Stomach (tissue), 9 donors: Measurements from ENCODE around the gene C5. TPM values are rescaled to one million over a fixed set of nuclear protein-coding genes. Genes with fewer than 3 reads are reported as not detected.
A peak's percentile ranks its signal among the peaks of the same experiment; 100 is the strongest.

Source experiments
- DNase-seq, 2 donors: peaks; one replicate each; pipeline versions ENCODE4 v3.0.0 to v3.0.0-alpha.2; 2013 to 2019
- H3K27ac ChIP-seq, 5 donors: fragments of 200-600 bp in 4 of 5; sonication (generic) in 4 of 5; one replicate each; pipeline ENCODE4 v1.5.1; 2013 to 2019; ENCODE audit warnings: mild to moderate bottlenecking in 1 of 5, moderate library complexity in 1 of 5
- H3K27me3 ChIP-seq, 3 donors: fragments of 200-600 bp; sonication (generic); one replicate each; pipeline ENCODE4 v1.5.1; 2017 to 2019; ENCODE audit warnings: mixed run types in 1 of 3
- H3K36me3 ChIP-seq, 4 donors: fragments of 200-600 bp; sonication (generic); 1 replicate in 3 of 4; 2 replicates in 1 of 4; pipeline ENCODE4 v1.5.1; 2016 to 2019
- H3K4me1 ChIP-seq, 4 donors: fragments of 200-600 bp; sonication (generic); one replicate each; pipeline ENCODE4 v1.5.1; 2016 to 2019
- H3K4me3 ChIP-seq, 4 donors: fragments of 200-600 bp; sonication (generic) in 3 of 4; one replicate each; pipeline ENCODE4 v1.5.1; 2016 to 2019; ENCODE audit warnings: mild to moderate bottlenecking in 1 of 4
- H3K9me3 ChIP-seq, 4 donors: fragments of 200-600 bp; sonication (generic); one replicate each; pipeline ENCODE4 v1.5.1; 2016 to 2019
- EP300 ChIP-seq: sonication (generic); formaldehyde crosslinking; IDR thresholded peaks from one replicate; pipeline ENCODE4 v1.6.1; 2017; ENCODE audit warnings: antibody characterized with exemption
- POLR2A ChIP-seq, 4 donors: fragments of 450-650 bp; IDR thresholded peaks; one replicate each; pipeline ENCODE4 v1.6.1; 2016; ENCODE audit warnings: antibody characterized with exemption in 4 of 4, control low read depth in 2 of 4, mild to moderate bottlenecking in 1 of 4, moderate library complexity in 1 of 4
- POLR2AphosphoS5 ChIP-seq, 3 donors: sonication (generic); formaldehyde crosslinking; IDR thresholded peaks; one replicate each; pipeline ENCODE4 v1.6.1; 2016; ENCODE audit warnings: antibody characterized with exemption in 3 of 3
- WGBS, 5 donors: extraction: QIAGEN DNeasy Blood & Tissue Kit in 3 of 5; methylation state at CpG; one replicate each; pipeline versions ENCODE4 v1.1.5 to v1.1.7; 2013 to 2018; 5-methylcytosine and 5-hydroxymethylcytosine counted together
- intact Hi-C: fragments of 100-400 bp; cut with DNase I; formaldehyde crosslinking; loops from one replicate; pipeline ENCODE4 v1.15.1; 2023; ENCODE audit warnings: low total_unique reads
- polyA plus RNA-seq, 3 donors: library from polyadenylated mRNA; stranded (reverse); fragments of 200-250 nt; gene quantifications; one replicate each; pipeline ENCODE4 v1.2.3, GENCODE V29; 2013
- total RNA-seq, 5 donors: library from RNA; depleted of rRNA; stranded (reverse); fragments of >200 nt; gene quantifications; one replicate each; pipeline versions ENCODE4 v1.1.0 to v1.2.3, GENCODE V29; 2014 to 2016
- TF ChIP-seq, protein P1 (sequence below), 7 experiments: fragments of 450-650 bp in 4 of 7; fragments of 200-600 bp in 3 of 7; sonication (generic) in 3 of 7; IDR thresholded peaks; one replicate each; pipeline ENCODE4 v1.5.1; 2016 to 2019; ENCODE audit warnings: antibody characterized with exemption in 7 of 7, control low read depth in 2 of 7, mild to moderate bottlenecking in 1 of 7
- donor health status: healthy with polysubstance abuse.
- donor health status: Bipolar disorder and iron deficiency.
- donor health status: healthy.

C5 gene
- total and polyA plus RNA-seq, 8 donors: 4.0 to 13.4 (median 6.2) TPM

DNA sequence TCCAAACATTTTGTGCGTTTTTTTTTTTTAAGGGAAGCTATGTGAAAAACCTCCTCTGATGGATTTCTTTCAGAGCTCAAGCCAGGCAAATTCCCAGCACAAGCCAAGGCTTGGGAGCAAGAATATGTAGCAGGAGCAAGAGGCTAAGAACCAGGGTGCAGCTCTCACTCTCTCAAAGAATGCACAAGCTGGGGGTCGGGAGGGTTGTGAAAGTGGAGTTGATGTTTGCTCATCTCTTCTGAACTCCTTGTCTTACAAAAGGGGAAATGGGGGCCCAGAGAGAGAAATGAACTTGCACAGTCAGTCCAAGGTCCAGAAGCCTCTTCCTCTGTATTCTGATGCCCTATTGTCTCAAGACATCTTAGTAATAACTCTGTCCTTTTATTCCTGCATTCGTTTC is 115.8 kb downstream of the C5 start:
- intact Hi-C loops: loop anchor here (10.0 kb wide), 1 partner anchor 179 kb away; no protein-coding TSS in a partner anchor
- peak; percentile 20 to 50 for DNase-seq
- no peaks in the 10 kb centered on the region for H3K9me3 ChIP-seq
- WGBS, 5 donors: 29 to 49% (median 44%) methylated on average over 3 of the region's 3 CpGs
- H3K27me3 ChIP-seq: no peaks in the 10 kb centered on the region
- TF ChIP-seq, protein P1, sequence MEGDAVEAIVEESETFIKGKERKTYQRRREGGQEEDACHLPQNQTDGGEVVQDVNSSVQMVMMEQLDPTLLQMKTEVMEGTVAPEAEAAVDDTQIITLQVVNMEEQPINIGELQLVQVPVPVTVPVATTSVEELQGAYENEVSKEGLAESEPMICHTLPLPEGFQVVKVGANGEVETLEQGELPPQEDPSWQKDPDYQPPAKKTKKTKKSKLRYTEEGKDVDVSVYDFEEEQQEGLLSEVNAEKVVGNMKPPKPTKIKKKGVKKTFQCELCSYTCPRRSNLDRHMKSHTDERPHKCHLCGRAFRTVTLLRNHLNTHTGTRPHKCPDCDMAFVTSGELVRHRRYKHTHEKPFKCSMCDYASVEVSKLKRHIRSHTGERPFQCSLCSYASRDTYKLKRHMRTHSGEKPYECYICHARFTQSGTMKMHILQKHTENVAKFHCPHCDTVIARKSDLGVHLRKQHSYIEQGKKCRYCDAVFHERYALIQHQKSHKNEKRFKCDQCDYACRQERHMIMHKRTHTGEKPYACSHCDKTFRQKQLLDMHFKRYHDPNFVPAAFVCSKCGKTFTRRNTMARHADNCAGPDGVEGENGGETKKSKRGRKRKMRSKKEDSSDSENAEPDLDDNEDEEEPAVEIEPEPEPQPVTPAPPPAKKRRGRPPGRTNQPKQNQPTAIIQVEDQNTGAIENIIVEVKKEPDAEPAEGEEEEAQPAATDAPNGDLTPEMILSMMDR (IDR thresholded peaks at IDR 0.05): no peak
- TF ChIP-seq POLR2A (IDR thresholded peaks at IDR 0.05): no peak
- H3K36me3 ChIP-seq: no peaks in the 10 kb centered on the region
- H3K27ac ChIP-seq: peak overlapping the region in 4 of 5 donors; percentile 79 to 93 (median 86)
- peaks cover 44 to 86% (median 58%) of the 10 kb centered on the region in 4 donors for H3K4me1 ChIP-seq
- no peak overlapping the region for H3K4me3 ChIP-seq

DNA sequence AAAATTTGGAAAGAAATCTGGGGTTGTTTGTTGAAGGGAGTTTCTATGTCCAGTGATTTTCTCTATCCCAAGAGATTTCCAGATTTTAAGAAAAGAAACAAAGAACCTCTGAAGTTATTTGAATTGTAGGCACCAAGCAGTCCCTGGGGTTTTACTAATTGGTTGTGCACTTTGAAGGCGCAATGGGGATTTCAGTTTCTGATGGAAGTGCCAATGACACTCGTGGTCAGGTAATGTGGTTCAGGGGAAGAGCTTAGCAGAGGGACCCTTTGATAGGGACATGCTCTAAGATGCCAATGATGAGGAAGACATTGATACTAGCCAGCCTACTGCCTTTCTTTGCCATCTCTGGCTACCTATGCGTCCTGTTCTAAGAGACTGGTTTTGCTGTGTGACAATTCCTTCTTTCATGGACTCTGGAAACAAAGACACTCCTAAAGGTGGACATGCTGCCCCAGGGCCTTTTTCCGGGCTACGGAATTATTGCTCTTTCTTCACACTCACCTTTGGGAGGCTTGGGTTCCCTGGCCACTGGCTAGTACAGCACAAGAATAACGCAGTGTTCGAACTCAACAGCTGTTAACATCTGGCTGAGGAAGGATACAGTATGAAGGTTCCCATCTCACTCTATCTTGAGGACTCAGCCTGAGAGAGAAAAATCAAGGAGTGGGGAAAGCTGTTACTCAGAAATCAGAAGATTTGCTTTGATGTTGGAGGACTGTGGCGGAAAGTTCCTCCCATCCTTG is 116.6 kb downstream of the C5 start:
- WGBS, 5 donors: 81 to 89% (median 84%) methylated on average over 8 of the region's 8 CpGs
- Histone ChIP-seq H3K4me1 (peaks cover 50 to 89% (median 62%) of the 10 kb centered on the region in 4 donors), H3K27me3 (no peaks in the 10 kb centered on the region), H3K36me3 (no peaks in the 10 kb centered on the region), H3K9me3 (no peaks in the 10 kb centered on the region), H3K4me3 (no peak overlapping the region), H3K27ac (peak overlapping the region in 4 of 5 donors; percentile 79 to 93 (median 86))
- intact Hi-C loops: loop anchor here (10.0 kb wide), 1 partner anchor 179 kb away; no protein-coding TSS in a partner anchor
- TF ChIP-seq EP300 (no peak), POLR2A (IDR thresholded peaks at IDR 0.05) (no peak), POLR2AphosphoS5 (IDR thresholded peaks at IDR 0.05) (no peak)
- TF ChIP-seq, protein P1 (IDR thresholded peaks at IDR 0.05): no peak
- no peak for DNase-seq

DNA sequence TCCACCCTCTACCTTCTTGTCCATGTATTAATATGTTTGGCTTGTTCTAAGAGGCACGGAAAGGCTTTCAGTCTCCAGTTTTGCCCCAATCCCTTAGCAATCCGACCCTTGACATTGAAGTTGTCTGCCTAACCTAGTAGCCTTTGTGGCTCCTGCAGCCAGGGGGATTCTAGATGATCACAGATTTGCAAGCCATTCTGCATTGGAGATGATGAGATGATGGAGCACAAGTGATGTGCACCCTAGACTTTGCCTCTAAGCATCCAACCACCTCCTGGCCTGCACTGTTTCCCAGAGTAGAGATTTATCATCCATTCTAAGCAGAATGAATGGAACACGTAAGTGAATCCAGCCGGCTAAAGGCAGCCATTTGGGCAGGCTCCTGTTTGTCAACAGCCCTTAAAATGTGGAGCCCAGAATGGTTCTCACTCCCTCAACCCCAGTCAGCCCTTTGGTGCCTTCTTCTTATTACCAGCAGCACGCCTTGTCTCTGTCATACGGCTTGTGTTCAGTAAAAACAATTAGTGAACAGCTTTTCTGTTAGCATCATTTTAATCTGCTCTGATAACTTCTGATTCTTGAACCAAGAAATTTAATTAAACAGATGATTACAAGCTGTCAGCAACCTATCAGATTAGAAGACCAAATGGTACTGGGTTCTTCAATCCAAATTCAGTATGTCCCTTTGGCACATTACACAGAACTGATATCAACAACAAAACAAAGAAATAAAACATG is 117.8 kb downstream of the C5 start:
- no peaks in the 10 kb centered on the region for H3K36me3 ChIP-seq
- peak in 1 of 2 donors; percentile 5 for DNase-seq
- H3K27ac ChIP-seq: peak overlapping the region; percentile 49 to 97 (median 92)
- no peaks in the 10 kb centered on the region for H3K27me3 ChIP-seq
- H3K4me1 ChIP-seq: peaks cover 55 to 93% (median 68%) of the 10 kb centered on the region in 4 donors
- TF ChIP-seq, protein P1 (IDR thresholded peaks at IDR 0.05): no peak
- TF ChIP-seq POLR2AphosphoS5 (IDR thresholded peaks at IDR 0.05) (no peak), POLR2A (IDR thresholded peaks at IDR 0.05) (no peak), EP300 (no peak)
- intact Hi-C loops: loop anchor here (10.0 kb wide), 1 partner anchor 177 kb away; no protein-coding TSS in a partner anchor
- no peak overlapping the region for H3K4me3 ChIP-seq
- H3K9me3 ChIP-seq: no peaks in the 10 kb centered on the region
- WGBS, 5 donors: 66 to 79% (median 77%) methylated on average over 6 of the region's 6 CpGs

DNA sequence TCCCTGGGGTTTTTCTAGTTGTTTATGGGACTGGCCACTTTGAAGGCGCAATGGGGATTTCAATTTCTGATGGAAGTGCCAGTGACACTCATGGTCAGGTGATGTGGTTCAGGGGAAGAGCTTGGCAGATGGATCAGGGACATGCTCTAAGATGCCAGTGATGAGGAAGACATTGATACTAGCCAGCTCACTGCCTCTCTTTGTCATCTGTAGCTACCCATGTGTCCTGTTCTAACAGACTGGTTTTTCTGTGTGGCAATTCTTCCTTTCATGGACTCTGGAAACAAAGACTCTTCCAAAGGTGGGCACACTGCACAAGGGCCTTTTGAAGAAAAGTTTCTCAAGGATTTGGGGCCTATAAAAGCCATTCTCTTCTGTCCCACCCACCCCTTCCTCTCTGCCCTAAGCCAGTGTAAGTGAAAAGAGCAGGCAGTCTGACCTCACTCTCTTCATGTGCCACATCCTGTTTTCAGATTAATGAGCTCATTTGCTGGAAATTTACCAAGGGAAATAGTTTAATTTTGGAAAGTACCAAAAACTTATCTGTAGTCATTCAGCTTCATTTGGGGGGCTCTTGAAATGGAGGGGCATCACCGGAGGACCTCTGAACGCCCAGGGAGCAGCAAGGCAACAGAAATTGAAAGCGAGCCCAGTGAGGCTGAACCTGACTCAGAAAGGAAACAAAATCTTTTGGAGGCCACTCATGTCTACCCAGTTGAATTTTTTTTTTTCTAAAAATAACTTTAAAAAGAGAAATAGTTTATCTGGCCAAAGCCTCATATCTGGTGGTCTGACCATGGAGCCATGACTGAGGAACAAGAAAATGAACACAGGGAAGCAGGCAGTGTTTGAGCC is 118.6 kb downstream of the C5 start:
- Histone ChIP-seq H3K4me3 (no peak overlapping the region), H3K27me3 (no peaks in the 10 kb centered on the region), H3K27ac (peak overlapping the region; percentile 67 to 97 (median 92)), H3K9me3 (no peaks in the 10 kb centered on the region), H3K4me1 (peaks cover 49 to 93% (median 64%) of the 10 kb centered on the region in 4 donors), H3K36me3 (no peaks in the 10 kb centered on the region)
- WGBS, 5 donors: 45 to 76% (median 54%) methylated on average over 4 of the region's 4 CpGs
- TF ChIP-seq POLR2A (IDR thresholded peaks at IDR 0.05): no peak
- TF ChIP-seq POLR2AphosphoS5 (IDR thresholded peaks at IDR 0.05): peak in 1 of 3 donors; percentile 15
- TF ChIP-seq, protein P1 (IDR thresholded peaks at IDR 0.05): no peak
- no peak for TF ChIP-seq EP300
- DNase-seq: peak; percentile 22 to 76
- intact Hi-C loops: loop anchor here (10.0 kb wide), 1 partner anchor 177 kb away; no protein-coding TSS in a partner anchor
